ENCODE measurements around the gene ODC1. TPM values are rescaled to one million over a fixed set of nuclear protein-coding genes. Genes with fewer than 3 reads are reported as not detected.

Gene ODC1
- 88.0 TPM for total RNA-seq (ENCODE audit: unreplicated experiment)
- long read RNA-seq, transcript ODC1-201 (12 exons, 2,653 nt), result major isoform, 204 of 225 reads
- long read RNA-seq, partial matches to known transcripts, result 8 of 225 reads
- long read RNA-seq, other reads (novel, unspliced or antisense), result 13 of 225 reads

DNA sequence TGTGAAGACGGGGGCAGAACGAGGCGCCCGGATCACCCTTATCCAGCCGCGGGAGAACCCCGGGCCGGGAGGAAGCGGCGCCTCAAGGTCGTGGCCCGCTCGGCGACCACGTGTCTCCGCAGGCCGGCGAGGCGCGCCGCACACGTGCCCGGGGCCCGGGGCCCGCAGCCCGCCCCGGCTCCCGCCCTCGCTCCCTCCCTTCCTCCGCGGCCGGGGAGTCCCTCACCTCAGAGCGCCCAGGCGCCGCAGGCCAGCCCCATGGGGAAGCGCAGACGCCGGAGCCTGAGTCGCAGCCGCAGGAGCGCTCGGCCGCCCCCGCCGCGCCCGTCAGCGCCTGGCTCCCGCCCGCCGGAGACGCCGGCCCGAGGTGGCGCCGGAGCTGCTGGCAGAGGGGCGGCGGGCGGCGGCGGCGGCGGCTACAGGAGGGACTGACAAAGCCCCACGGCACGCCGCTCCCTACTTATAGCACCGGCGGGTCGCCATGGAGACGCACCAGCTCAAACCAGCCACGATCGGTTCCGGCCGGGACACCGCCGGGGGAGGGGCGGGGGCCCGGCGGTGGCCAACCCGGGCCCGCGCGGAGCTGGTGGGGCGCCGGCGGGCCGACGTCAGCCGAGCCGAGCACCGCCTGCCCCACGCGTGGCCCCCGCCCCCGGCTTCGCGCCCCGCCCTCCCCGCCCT, at the start of gene ODC1:
Gene ODC1, minus strand, starts transcription at position 433 of the 681 bp plus-strand sequence. CDS start 3,295 bp downstream, outside the sequence.
- DNase-seq, result peak; percentile 92
- H3K4me3 Mint-ChIP-seq (ENCODE audit: unreplicated experiment), result peak within 1 kb of the TSS; percentile 94
- H3K27ac Mint-ChIP-seq (ENCODE audit: unreplicated experiment), result peak within 1 kb of the TSS; percentile 45
- peaks cover 4% of the 10 kb centered on the region for H3K4me1 Mint-ChIP-seq (ENCODE audit: low read depth, unreplicated experiment)
- TF ChIP-seq, protein P1, sequence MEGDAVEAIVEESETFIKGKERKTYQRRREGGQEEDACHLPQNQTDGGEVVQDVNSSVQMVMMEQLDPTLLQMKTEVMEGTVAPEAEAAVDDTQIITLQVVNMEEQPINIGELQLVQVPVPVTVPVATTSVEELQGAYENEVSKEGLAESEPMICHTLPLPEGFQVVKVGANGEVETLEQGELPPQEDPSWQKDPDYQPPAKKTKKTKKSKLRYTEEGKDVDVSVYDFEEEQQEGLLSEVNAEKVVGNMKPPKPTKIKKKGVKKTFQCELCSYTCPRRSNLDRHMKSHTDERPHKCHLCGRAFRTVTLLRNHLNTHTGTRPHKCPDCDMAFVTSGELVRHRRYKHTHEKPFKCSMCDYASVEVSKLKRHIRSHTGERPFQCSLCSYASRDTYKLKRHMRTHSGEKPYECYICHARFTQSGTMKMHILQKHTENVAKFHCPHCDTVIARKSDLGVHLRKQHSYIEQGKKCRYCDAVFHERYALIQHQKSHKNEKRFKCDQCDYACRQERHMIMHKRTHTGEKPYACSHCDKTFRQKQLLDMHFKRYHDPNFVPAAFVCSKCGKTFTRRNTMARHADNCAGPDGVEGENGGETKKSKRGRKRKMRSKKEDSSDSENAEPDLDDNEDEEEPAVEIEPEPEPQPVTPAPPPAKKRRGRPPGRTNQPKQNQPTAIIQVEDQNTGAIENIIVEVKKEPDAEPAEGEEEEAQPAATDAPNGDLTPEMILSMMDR (IDR thresholded peaks at IDR 0.05; ENCODE audit: partially characterized antibody, unreplicated experiment), result no peak
- H3K27me3 Mint-ChIP-seq (ENCODE audit: unreplicated experiment), result peaks cover 3% of the 10 kb centered on the region
- peaks cover 5% of the 10 kb centered on the region for H3K9me3 Mint-ChIP-seq (ENCODE audit: unreplicated experiment)
- no peaks in the 10 kb centered on the region for H3K36me3 Mint-ChIP-seq (ENCODE audit: unreplicated experiment)

DNA sequence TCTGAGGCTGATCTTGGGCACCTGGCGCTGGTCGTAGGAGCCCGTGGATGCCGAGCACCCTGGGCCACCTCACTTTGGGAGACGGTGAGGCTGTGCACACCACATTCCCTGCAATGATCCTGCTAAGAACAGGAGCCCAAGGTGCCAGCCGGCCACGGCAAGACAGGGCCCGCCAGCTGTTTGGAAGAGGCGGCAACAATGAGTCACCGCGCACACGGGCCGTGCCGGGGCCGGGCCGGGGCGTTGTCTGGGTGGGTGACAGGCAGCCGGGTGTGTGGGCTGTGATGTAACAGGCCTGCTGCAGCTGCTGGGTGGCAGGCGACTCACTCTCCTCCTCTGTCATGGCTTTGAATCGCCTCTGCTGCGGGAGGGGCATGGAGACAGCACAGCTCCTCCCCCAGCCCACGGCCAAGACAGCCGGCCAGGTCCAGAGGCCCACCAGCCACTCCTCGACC, 49.7 kb upstream of the ODC1 start:
- peaks cover 8% of the 10 kb centered on the region for H3K27me3 Mint-ChIP-seq (ENCODE audit: unreplicated experiment)
- H3K27ac Mint-ChIP-seq (ENCODE audit: unreplicated experiment), result no peak overlapping the region
- H3K4me1 Mint-ChIP-seq (ENCODE audit: low read depth, unreplicated experiment), result no peaks in the 10 kb centered on the region
- peaks cover 2% of the 10 kb centered on the region for H3K9me3 Mint-ChIP-seq (ENCODE audit: unreplicated experiment)
- H3K36me3 Mint-ChIP-seq (ENCODE audit: unreplicated experiment), result no peaks in the 10 kb centered on the region
- H3K4me3 Mint-ChIP-seq (ENCODE audit: unreplicated experiment), result no peak overlapping the region
- no peak for DNase-seq
- TF ChIP-seq, protein P1 (IDR thresholded peaks at IDR 0.05; ENCODE audit: partially characterized antibody, unreplicated experiment), result no peak

DNA sequence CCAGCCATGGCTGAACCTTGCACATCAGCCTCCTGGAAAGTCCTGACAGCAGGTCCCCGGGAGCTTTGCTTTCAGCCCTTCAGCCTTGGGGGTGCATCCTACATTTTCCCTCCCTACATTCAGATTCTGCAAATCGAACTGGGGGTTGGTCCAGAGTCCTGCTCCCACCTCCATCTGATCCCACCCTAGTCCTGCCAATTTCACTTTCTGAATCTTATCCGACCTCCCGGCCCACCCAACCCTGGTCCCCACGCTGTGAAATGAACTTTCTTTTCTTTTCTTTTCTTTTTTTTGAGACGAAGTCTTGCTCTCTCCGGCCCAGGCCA, 47.8 kb upstream of the ODC1 start:
- Mint-ChIP-seq H3K27ac (ENCODE audit: unreplicated experiment) (no peak overlapping the region), H3K27me3 (ENCODE audit: unreplicated experiment) (peaks cover 4% of the 10 kb centered on the region), H3K4me1 (ENCODE audit: low read depth, unreplicated experiment) (no peaks in the 10 kb centered on the region), H3K9me3 (ENCODE audit: unreplicated experiment) (peaks cover 1% of the 10 kb centered on the region), H3K36me3 (ENCODE audit: unreplicated experiment) (peaks cover 4% of the 10 kb centered on the region), H3K4me3 (ENCODE audit: unreplicated experiment) (no peak overlapping the region)
- no peak for DNase-seq
- TF ChIP-seq, protein P1 (IDR thresholded peaks at IDR 0.05; ENCODE audit: partially characterized antibody, unreplicated experiment), result no peak

DNA sequence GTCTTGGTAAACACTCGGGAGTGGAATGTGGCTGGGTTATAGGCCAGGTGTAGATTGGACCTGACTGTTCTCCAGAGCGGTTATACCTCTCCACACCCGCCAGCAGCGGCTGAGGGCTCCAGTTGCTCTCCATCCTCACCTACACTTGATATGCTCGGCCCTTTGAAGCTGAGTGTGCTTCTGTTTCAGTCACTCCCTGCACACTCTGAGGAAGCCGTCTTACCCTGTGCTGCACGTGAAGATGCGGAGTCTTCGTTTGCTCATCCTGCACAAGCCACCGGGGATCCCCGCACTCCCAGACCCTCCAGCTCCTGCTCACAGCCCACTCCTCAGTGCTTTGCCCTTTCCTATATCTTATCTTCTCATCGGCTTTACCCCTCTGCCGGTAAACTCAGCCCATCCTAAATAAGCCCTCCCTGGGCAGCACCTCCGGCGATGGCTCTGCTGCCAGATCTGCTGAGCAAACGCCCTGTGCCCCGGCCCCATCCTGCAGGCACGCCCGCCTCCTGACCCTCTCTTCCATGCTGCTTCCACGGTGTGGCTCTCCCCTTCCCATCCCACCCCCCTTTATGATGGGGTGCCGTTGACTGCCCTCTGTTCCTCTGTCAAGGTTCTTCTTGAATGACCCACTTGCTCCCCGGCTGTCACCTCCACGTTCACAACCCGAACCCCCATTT, 47.3 kb upstream of the ODC1 start:
- Mint-ChIP-seq H3K9me3 (ENCODE audit: unreplicated experiment) (peaks cover 1% of the 10 kb centered on the region), H3K27me3 (ENCODE audit: unreplicated experiment) (peaks cover 4% of the 10 kb centered on the region), H3K27ac (ENCODE audit: unreplicated experiment) (no peak overlapping the region), H3K36me3 (ENCODE audit: unreplicated experiment) (peaks cover 7% of the 10 kb centered on the region), H3K4me3 (ENCODE audit: unreplicated experiment) (no peak overlapping the region), H3K4me1 (ENCODE audit: low read depth, unreplicated experiment) (no peaks in the 10 kb centered on the region)
- no peak for DNase-seq
- TF ChIP-seq, protein P1 (IDR thresholded peaks at IDR 0.05; ENCODE audit: partially characterized antibody, unreplicated experiment), result no peak

All from glutamatergic neuron (in vitro differentiated cells).